K562 (cell line): ENCODE results near the gene IL9. TPM values are rescaled to one million over a fixed set of nuclear protein-coding genes. Genes with fewer than 3 reads are reported as not detected.

Experiments used
- ATAC-seq: fragments of 200-7000 bp; cut with Tn5 transposase; 3 replicates; pipeline ENCODE4 v1.9.1; 2020; ENCODE audit warnings: moderate library complexity
- BruUV-seq: library from RNA; stranded (reverse); fragments of 400-500 nt; replicated peaks from 2 replicates; lab custom pipeline; 2021; lab: Mats Ljungman, UMichigan
- CTCF ChIA-PET: fragments of 300-600 bp; formaldehyde crosslinking; extraction: SDS; loops from one replicate; lab custom pipeline; 2021; ENCODE audit warnings: low intra/inter-chr PET ratio; lab: Yijun Ruan, JAX
- POLR2A ChIA-PET: fragments of 300-600, 350-650 bp; sonication (Branson Sonifier 250); formaldehyde crosslinking; extraction: SDS; loops from one replicate; lab custom pipeline; 2021; ENCODE audit warnings: antibody characterized with exemption, inconsistent platforms; lab: Yijun Ruan, JAX
- DNase-seq, 4 experiments: peaks; one replicate each; pipeline versions ENCODE4 v3.0.0 to v3.0.0-alpha.2; 2011 to 2018; ENCODE audit warnings: low spot score in 3 of 4, mixed read lengths in 3 of 4; ENCODE audit errors: extremely low read depth in 1 of 4
- FAIRE-seq: peaks from 2 replicates; lab custom pipeline; 2011; peaks lifted over from hg19 to GRCh38; lab: Jason Lieb, UNC
- H2AFZ ChIP-seq: 2 replicates; pipeline ENCODE4 v1.6.0; 2011; ENCODE audit warnings: low read depth, low read length, control low read depth, inconsistent platforms
- H3K27ac ChIP-seq: fragments of 200-600 bp; 3 replicates; pipeline ENCODE4 v1.8.0; 2011; ENCODE audit warnings: low read depth, mild to moderate bottlenecking, control low read depth, inconsistent platforms, low read length, moderate library complexity, mixed read lengths; ENCODE audit errors: extremely low read depth
- H3K27me3 ChIP-seq, 2 experiments: fragments of 300-600 bp in 1 of 2; 2 replicates in 1 of 2; 3 replicates in 1 of 2; pipeline versions ENCODE4 v1.6.0 to v1.8.0; 2011; ENCODE audit warnings: inconsistent platforms in 2 of 2, low read length in 2 of 2, mild to moderate bottlenecking in 1 of 2, mixed read lengths in 1 of 2, moderate library complexity in 1 of 2; ENCODE audit not compliant: control insufficient read depth in 2 of 2, insufficient read depth in 2 of 2
- H3K36me3 ChIP-seq: fragments of 300-600 bp; 3 replicates; pipeline ENCODE4 v1.8.0; 2011; ENCODE audit warnings: mild to moderate bottlenecking, low read length, inconsistent platforms; ENCODE audit not compliant: control insufficient read depth, insufficient read depth
- H3K4me1 ChIP-seq, 2 experiments: fragments of 200-600 bp in 1 of 2; replicated peaks in 1 of 2; 2 replicates in 1 of 2; 3 replicates in 1 of 2; pipeline versions ENCODE4 v1.5.1 to v1.8.0; 2011; ENCODE audit warnings: inconsistent platforms in 2 of 2, low read length in 2 of 2, mild to moderate bottlenecking in 1 of 2, mixed read lengths in 1 of 2, moderate library complexity in 1 of 2; ENCODE audit not compliant: control insufficient read depth in 2 of 2, insufficient read depth in 2 of 2
- H3K4me2 ChIP-seq: 2 replicates; pipeline ENCODE4 v1.6.1; 2011; ENCODE audit warnings: low read length, control low read depth, inconsistent platforms, mixed read lengths; ENCODE audit not compliant: insufficient read depth
- H3K4me3 ChIP-seq: fragments of 200-600 bp; sonication (generic), shearing (Covaris generic); 2 replicates; pipeline ENCODE4 v1.5.1; 2016; ENCODE audit warnings: control low read depth, inconsistent platforms
- H3K79me2 ChIP-seq: fragments of 200-600 bp; 3 replicates; pipeline ENCODE4 v1.8.0; 2011; ENCODE audit warnings: low read length, inconsistent platforms; ENCODE audit not compliant: control insufficient read depth, insufficient read depth
- H3K9ac ChIP-seq, 2 experiments: 2 replicates each; pipeline versions ENCODE4 v1.6.0 to v1.6.1; 2011; ENCODE audit warnings: low read depth in 2 of 2, low read length in 2 of 2, control low read depth in 1 of 2, inconsistent platforms in 1 of 2, mild to moderate bottlenecking in 1 of 2, mixed read lengths in 1 of 2; ENCODE audit not compliant: insufficient read depth in 1 of 2
- H3K9me1 ChIP-seq: one replicate; pipeline ENCODE4 v1.6.0; 2011; ENCODE audit warnings: inconsistent platforms, mild to moderate bottlenecking, low read length, moderate library complexity; ENCODE audit not compliant: control insufficient read depth, insufficient read depth
- H3K9me3 ChIP-seq: replicated peaks from 2 replicates; pipeline ENCODE4 v1.5.1; 2011; ENCODE audit warnings: low read depth, low read length, inconsistent platforms; ENCODE audit not compliant: control insufficient read depth, insufficient read depth
- H4K20me1 ChIP-seq: replicated peaks from 2 replicates; pipeline ENCODE4 v1.6.1; 2011; ENCODE audit warnings: low read length, inconsistent platforms, mixed read lengths; ENCODE audit not compliant: control insufficient read depth, insufficient read depth
- C11orf30 ChIP-seq: fragments of 450-650 bp; IDR thresholded peaks from 2 replicates; pipeline ENCODE4 v1.6.1; 2016; ENCODE audit warnings: low read depth, mild to moderate bottlenecking
- CXXC5 ChIP-seq: fragments of 250-450 bp; sonication (Bioruptor Pico); IDR thresholded peaks from 2 replicates; pipeline ENCODE4 v1.8.0; 2022; ENCODE audit warnings: inconsistent platforms, mild to moderate bottlenecking, moderate library complexity
- DACH1 ChIP-seq: fragments of 450-650 bp; IDR thresholded peaks from 2 replicates; pipeline ENCODE4 v1.6.1; 2018; ENCODE audit not compliant: partially characterized antibody
- FOXK1 ChIP-seq: sonication (generic); formaldehyde crosslinking; IDR thresholded peaks from 2 replicates; pipeline ENCODE4 v1.8.0; 2022; ENCODE audit warnings: missing genetic modification reagents, mild to moderate bottlenecking, borderline replicate concordance
- GABPB1 ChIP-seq: sonication (generic); formaldehyde crosslinking; IDR thresholded peaks from 2 replicates; pipeline ENCODE4 v1.8.0; 2022; ENCODE audit warnings: mild to moderate bottlenecking, missing genetic modification reagents
- IRF2 ChIP-seq: sonication (generic); formaldehyde crosslinking; IDR thresholded peaks from 2 replicates; pipeline ENCODE4 v1.8.1; 2022; ENCODE audit warnings: mild to moderate bottlenecking, missing genetic modification reagents
- KAT8 ChIP-seq: fragments of 450-650 bp; IDR thresholded peaks from 2 replicates; pipeline ENCODE4 v1.6.1; 2016; ENCODE audit warnings: low read depth, mild to moderate bottlenecking
- MAFK ChIP-seq: IDR thresholded peaks from 2 replicates; pipeline ENCODE4 v1.6.1; 2011; ENCODE audit warnings: low read length, improper control_type of control experiment
- MBD2 ChIP-seq: sonication (generic); IDR thresholded peaks from 2 replicates; pipeline ENCODE4 v1.6.1; 2016; ENCODE audit warnings: low read depth, borderline replicate concordance
- NEUROD1 ChIP-seq: fragments of 150-350 bp; IDR thresholded peaks from 2 replicates; pipeline ENCODE4 v1.6.1; 2014; ENCODE audit warnings: borderline replicate concordance, low read length, low read depth; ENCODE audit not compliant: partially characterized antibody
- PHTF2 ChIP-seq: fragments of 250-450 bp; sonication (Bioruptor Pico); IDR thresholded peaks from 2 replicates; pipeline ENCODE4 v1.5.0; 2021; ENCODE audit warnings: mild to moderate bottlenecking
- RBM15 ChIP-seq: fragments of 200-400 bp; formaldehyde crosslinking; IDR thresholded peaks from 2 replicates; pipeline ENCODE4 v1.6.1; 2018; ENCODE audit warnings: mild to moderate bottlenecking, low read length, moderate library complexity; ENCODE audit not compliant: insufficient read depth
- SRSF3 ChIP-seq: fragments of 200-400 bp; formaldehyde crosslinking; IDR thresholded peaks from 2 replicates; pipeline ENCODE4 v1.6.1; 2016; ENCODE audit warnings: mild to moderate bottlenecking, low read length, moderate library complexity; ENCODE audit not compliant: insufficient read depth
- ZKSCAN8 ChIP-seq: fragments of 200-800 bp; sonication (Bioruptor generic); IDR thresholded peaks from 2 replicates; pipeline ENCODE4 v1.6.1; 2016; ENCODE audit warnings: missing genetic modification characterization, missing compliant biosample characterization
- ZNF445 ChIP-seq: fragments of 250-450 bp; sonication (Bioruptor Pico); IDR thresholded peaks from 2 replicates; pipeline ENCODE4 v1.4.0; 2020; ENCODE audit warnings: low read depth, mild to moderate bottlenecking, moderate library complexity
- ZNF77 ChIP-seq: fragments of 250-450 bp; sonication (Bioruptor Pico); IDR thresholded peaks from 2 replicates; pipeline ENCODE4 v1.5.0; 2020
- WGBS: fragments of 100-300 bp; shearing (Covaris generic); methylation state at CpG from one replicate; pipeline ENCODE4 v1.1.6; 2016; ENCODE audit warnings: low coverage, mixed read lengths; ENCODE audit not compliant: insufficient coverage; ENCODE audit errors: missing lambda C conversion rate; 5-methylcytosine and 5-hydroxymethylcytosine counted together
- in situ Hi-C: fragments of 300-500 bp; cut with MboI; formaldehyde crosslinking; loops from 4 replicates; pipeline ENCODE4 v1.15.0; 2018; ENCODE audit warnings: inconsistent platforms, mixed read lengths
- intact Hi-C: fragments of 100-400 bp; cut with micrococcal nuclease; formaldehyde crosslinking; loops from 2 replicates; pipeline ENCODE4 v1.14.2; 2022
- polyA plus RNA-seq, 8 experiments: library from polyadenylated mRNA; depleted of rRNA in 4 of 8; stranded (reverse) in 5 of 8; unstranded in 3 of 8; fragments of >200 nt; fragmentation: Nextera tagmentation in 2 of 8; fragmentation: Illumina TruSeq in 1 of 8; extraction: Ambion mirVana in 2 of 8; extraction: Trizol in 1 of 8; gene quantifications; 2 replicates each; pipeline versions ENCODE4 v1.2.1 to v1.2.3, GENCODE V29; 2011 to 2014; ENCODE audit warnings: inconsistent platforms in 1 of 8, missing spikeins in 1 of 8
- total RNA-seq, 7 experiments: library from RNA; depleted of rRNA in 6 of 7; stranded (reverse); fragments of >200 nt in 6 of 7; fragmentation: Illumina TruSeq in 2 of 7; extraction: Trizol in 2 of 7; gene quantifications; 2 replicates each; pipeline versions ENCODE4 v1.2.1 to v1.2.3, GENCODE V29; 2011 to 2021; ENCODE audit warnings: low replicate concordance in 1 of 7
- TF ChIP-seq, protein P1 (sequence below), 2 experiments: fragments of 200-800 bp in 1 of 2; sonication (Bioruptor generic) in 1 of 2; sonication (generic) in 1 of 2; formaldehyde crosslinking in 1 of 2; IDR thresholded peaks in 1 of 2; conservative IDR thresholded peaks in 1 of 2; 2 replicates each; pipeline versions ENCODE4 v1.5.0 to v1.6.1; 2016 to 2020; ENCODE audit warnings: missing compliant biosample characterization in 1 of 2, missing genetic modification characterization in 1 of 2, missing genetic modification reagents in 1 of 2

The IL9 gene
- total and polyA plus RNA-seq, 9 of the 15 experiments (the other 6 are each of a cell fraction or from before 2014, with no cell fraction given) = not detected

DNA sequence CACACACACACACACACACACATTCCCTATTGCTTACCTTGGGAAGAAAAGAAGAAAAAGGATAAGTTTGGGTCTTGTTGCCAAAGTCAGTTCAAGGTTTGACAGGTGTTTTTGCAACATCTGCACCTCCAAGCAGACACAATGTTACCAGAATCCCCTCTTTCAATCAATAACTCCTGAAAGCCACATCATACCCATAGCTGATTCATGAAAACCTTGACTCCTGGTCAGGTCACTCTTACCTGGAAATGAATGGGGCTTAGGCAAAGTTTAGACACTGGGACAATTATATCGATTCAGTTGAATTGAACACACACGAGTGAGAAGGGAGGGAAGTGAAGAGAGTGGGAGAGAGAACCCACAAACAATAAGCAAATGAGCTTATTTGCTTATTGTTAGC, 27.0 kb downstream of the IL9 start:
- Histone ChIP-seq H3K27me3 (peaks cover 0 to 14% of the 10 kb centered on the region in 2 experiments; a peak in 3 of 5 replicates), H2AFZ (no peak overlapping the region), H3K9me1 (no peaks in the 10 kb centered on the region), H3K4me1 (no peaks in the 10 kb centered on the region), H4K20me1 (no peaks in the 10 kb centered on the region), H3K36me3 (no peaks in the 10 kb centered on the region), H3K9me3 (no peaks in the 10 kb centered on the region), H3K4me2 (no peak overlapping the region), H3K27ac (no peak overlapping the region), H3K4me3 (no peak overlapping the region), H3K79me2 (no peaks in the 10 kb centered on the region), H3K9ac (no peak overlapping the region)
- TF ChIP-seq FOXK1 (CRISPR knock-in tag) (no peak), NEUROD1 (no peak), MAFK (no peak), KAT8 (no peak), ZKSCAN8 (CRISPR knock-in tag) (no peak), DACH1 (no peak), ZNF77 (CRISPR knock-in tag) (no peak), MBD2 (no peak), IRF2 (CRISPR knock-in tag) (no peak), CXXC5 (CRISPR knock-in tag) (no peak), PHTF2 (CRISPR knock-in tag) (no peak), C11orf30 (no peak), RBM15 (no peak), SRSF3 (no peak), GABPB1 (CRISPR knock-in tag) (no peak), ZNF445 (no peak)
- TF ChIP-seq, protein P1, sequence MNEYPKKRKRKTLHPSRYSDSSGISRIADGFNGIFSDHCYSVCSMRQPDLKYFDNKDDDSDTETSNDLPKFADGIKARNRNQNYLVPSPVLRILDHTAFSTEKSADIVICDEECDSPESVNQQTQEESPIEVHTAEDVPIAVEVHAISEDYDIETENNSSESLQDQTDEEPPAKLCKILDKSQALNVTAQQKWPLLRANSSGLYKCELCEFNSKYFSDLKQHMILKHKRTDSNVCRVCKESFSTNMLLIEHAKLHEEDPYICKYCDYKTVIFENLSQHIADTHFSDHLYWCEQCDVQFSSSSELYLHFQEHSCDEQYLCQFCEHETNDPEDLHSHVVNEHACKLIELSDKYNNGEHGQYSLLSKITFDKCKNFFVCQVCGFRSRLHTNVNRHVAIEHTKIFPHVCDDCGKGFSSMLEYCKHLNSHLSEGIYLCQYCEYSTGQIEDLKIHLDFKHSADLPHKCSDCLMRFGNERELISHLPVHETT (CRISPR knock-in tag; conservative IDR thresholded peaks at IDR 0.05 in 1 of 2, IDR thresholded peaks at IDR 0.05 in 1 of 2) = no peak
- DNase-seq (no peak), FAIRE-seq (no peak), ATAC-seq (no peak)
- WGBS = 5% methylated on average over 2 of the region's 2 CpGs
- in situ Hi-C loops = no loop called here
- intact Hi-C loops = no loop called here
- BruUV-seq = no TSS peak
- POLR2A ChIA-PET = no interaction called here
- CTCF ChIA-PET = no interaction called here
